NCI-H146 (cell line): Measurements from ENCODE around the gene PTMA.
A peak's percentile ranks its signal among the peaks of the same experiment; 100 is the strongest.

Experiments
- DNase-seq: peaks from one replicate; lab custom pipeline; 2025; lab: John Stamatoyannopoulos, UW

Gene PTMA

DNA sequence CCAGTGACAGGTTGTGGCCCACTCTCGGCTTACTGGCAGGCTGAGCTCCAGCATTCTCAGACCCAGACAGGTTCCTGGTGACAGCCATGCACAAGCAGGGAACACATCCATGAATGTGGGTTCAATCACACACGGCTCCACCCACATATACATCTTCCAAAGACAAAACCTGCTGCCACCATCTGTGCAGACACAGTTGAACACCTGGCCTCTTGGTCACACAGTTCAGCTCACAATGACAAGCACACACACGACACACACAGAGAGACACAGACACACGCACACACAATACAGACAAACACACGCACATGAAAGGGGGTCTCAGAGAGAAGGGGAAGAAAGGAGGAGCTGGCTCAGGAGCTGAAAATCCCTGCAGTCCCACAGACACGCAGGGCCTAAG is 32.1 kb upstream of the PTMA start:
- no peak for DNase-seq

DNA sequence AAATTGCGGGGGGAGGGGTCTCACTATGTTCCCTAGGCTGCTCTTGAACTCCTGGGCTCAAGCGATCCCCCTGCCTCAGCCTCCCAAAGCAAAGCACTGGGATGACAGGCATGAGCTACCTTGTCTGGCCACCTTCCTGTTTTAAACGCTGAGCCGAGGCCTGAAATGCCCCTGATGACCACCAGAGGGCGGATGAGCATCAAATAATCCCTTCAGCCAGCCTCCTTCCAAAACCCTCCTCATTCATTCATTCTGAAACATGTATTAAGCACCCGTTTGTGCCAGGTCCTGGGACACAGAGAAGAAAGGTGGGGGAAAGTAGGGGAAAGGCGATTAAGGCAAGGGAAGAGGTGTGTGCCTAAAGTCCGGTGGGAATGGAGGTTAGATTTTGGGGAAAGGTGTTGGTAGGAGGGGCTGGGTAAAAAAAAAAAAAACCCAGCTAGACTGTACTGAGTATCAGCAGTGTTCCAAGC is 30.7 kb upstream of the PTMA start:
- peak; percentile 67 for DNase-seq

DNA sequence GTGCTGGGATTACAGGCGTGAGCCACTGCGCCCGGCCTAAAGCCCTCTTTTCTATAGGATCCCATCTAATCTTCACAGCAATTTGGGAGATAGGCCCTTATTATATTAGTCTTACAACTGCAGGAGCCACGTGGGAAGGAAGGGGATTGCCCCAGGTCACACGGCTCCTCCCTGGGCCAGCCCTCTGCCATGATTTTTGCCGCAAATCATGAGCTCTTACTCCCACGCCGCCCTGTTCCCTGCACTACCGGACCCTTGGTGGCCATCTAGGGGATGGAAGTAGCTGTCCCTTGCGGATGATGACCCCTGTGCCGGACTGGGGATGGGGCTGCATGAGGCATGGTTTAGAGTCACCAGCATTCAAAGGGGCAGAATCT is 28.4 kb upstream of the PTMA start:
- peak; percentile 92 for DNase-seq

DNA sequence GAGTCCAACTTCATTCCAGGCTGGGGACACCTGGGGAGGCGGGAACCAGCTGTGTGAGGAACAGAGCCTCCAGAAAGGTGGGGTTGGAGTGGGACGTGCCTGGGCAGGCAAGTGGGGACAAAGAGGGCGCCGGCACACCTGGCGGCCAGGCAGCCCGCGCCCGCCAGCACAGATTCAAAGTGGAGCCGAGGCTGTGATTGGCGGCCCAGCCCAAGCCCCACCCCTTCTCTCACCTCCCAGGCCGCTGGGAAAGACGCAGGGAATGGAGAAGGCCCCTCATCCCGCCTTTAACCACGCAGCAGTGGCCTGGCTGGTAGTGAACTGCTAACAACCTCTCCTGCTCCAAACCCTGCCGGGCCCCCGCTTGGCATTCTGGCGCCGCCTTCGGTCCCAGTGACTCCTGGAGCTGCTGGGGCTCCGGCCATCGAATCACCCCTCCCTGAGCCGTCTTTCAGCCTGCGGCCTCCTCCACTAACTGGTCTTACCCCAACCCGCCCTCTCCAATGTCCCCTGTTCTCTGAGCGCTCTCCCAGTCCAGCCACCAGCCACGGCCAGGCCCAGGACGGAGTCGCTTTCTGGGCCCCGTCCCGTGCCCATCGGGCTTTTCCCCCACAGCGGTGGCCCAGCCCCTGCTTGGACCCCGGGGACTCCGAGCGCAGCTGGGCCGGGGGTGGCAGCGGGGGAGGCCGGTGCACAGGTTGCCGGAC is 27.9 kb upstream of the PTMA start:
- peak; percentile 95 for DNase-seq

DNA sequence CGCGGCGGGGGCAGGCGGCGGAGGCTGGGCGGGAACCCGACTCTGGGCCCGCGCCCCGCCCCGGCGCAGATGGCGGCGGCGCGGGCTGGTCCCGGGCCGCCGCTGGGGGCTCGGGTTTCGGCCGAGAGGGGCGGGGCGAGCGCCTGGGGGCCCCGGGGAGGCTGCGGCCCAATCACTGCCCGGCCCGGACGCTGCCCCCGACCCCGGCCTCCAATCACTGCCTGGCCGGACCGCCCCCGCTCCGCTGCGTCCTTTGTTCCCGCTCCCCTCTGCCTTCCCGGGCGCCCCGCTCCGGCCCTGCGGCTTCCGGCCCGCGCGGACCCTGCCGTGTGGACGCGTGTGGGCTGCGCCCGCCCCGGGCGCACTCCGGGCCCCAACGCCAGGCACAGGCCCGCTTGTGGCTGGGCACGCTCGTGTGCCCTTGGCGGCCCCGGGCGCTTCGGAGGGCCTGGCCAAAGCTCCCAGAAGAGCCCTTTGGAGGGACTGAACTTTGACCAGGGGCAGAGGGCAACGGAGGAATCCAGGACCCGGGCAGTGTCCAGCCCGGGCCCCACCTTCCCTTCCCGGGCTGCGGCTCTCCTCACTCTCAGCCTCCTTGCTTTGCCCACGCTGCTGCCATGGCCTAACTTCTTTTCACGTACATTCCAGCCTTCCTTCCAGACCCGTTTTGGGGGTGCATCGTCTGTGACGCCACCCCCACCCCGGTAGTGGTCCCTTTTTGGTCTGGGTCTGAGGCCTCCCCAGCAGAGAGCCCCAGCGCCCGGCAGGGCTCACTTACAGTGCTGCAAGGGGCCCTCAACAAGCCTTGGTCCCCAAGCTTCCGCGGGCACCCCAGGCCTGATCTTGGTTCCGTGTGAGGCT is 27.1 kb upstream of the PTMA start:
- peak; percentile 91 for DNase-seq

DNA sequence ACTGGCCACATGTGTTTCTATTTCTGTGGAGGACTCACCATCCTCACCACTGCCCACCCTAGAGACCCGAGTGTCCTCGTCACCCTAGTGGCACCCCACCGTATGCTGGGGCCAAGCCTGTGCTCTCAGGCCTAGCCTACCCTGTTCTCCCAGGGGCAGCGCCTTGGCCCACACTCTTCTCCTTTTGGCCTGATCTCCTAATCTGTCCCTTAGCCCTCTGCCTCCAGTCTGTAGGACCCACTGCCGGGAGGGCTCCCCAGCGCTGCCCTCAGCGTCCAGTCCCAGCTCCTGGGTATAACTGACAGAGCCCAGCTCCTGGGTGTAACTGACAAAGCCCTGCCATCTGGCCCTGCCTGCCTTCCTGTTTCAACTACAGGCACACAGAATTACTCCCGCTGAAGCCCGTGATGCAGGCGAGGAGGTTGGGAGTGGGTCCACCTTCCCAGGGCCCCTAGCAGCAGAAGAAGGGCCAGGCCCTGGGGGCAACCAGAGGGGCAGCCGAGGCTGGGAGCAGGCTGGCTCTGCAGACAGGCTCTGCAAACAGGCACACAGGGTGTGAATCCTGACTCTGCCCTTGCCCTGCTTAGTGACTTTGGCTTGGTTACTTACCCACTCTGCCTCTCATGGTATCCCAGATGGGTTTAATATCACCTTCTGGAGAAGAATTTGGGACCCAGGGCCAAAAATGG is 25.6 kb upstream of the PTMA start:
- no peak for DNase-seq

DNA sequence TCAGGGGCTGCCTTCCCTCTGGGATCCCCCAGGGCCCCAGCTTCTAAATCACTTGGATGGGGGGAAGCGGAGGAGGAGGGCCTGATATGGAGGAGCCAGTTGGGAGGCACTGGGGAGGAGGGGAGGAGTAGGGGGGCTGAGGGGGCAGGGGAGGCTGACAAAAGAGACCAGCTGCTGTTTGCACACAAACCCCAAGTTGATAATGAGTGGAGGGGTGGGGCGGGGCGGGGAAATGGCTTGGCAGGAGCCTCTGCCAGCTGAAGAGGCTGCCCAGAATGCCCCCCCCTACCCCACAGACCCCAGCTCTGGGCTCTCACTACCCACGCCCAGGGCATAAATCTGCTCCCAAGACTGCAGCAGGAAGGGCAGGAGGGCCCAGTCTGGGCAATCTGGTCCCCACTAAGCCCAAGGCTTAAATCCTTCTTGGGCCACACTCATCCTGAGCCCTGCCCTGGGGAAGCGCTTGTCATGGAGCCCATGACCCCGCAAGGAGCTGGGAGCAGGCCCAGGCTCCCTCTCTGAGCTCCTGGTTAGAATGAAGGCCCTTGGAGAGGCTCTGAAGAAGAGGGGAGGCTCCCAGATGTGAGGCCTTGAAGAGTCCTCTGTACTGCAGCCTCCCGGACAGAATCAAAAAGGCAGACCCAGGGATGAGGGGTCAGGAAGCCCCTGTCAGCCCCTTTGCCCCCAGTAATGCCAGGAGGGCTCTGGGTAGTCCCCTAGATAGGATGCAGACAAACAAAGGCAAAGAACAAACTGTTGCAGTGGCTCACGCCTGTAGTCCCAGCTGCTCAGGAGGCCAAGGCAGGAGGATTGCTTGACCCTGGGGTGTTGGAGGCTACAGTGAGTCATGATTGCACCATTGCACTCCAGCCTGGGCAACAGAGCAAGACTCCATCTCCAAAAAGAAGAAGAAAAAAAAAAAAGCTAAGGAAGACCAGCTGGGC is 24.8 kb upstream of the PTMA start:
- DNase-seq, result no peak

DNA sequence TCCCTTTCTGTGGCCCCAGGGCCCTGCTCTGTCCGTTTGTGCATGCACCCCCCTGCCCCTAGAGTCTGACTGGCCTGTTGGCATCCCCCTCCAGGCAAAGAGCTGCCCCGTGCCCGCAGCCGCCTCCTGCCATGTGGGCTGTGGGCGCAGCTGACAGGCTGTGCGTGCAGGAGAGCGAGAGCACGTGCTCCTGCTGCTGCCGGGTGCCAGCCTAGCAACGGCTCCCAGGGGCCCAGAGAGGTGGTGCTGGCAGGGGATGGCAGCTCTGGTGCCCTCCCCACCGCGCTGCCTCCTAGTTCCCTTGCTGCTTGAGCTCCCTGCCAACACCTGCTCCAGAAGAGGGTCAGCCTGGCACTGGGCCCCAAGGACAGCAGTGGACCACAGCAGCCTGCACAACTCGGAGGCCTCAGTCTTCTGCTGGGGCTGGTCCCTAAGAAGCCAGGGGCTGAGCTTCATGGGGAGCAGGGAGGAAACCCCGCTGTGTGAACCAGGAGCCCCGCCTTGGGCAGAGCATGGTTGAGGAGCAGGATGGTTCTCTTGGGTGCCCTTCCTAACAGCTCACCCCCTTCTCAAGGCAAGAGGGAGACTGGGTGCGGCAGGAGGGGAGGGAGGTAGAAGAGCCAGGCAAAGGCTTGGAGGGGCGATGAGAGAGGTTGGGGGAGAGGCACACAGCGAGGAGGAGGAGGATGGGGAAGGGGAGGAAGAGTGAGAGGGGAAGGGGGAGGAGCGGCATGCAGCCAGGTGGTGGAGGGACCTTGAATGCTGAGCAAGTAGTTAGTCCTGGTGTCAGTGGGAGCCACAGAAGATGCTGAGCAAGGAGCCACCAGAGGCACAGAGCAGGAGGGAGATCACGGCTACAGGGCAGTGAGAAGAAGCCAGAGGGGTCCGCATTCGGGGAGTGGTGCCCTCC is 23.8 kb upstream of the PTMA start:
- no peak for DNase-seq

DNA sequence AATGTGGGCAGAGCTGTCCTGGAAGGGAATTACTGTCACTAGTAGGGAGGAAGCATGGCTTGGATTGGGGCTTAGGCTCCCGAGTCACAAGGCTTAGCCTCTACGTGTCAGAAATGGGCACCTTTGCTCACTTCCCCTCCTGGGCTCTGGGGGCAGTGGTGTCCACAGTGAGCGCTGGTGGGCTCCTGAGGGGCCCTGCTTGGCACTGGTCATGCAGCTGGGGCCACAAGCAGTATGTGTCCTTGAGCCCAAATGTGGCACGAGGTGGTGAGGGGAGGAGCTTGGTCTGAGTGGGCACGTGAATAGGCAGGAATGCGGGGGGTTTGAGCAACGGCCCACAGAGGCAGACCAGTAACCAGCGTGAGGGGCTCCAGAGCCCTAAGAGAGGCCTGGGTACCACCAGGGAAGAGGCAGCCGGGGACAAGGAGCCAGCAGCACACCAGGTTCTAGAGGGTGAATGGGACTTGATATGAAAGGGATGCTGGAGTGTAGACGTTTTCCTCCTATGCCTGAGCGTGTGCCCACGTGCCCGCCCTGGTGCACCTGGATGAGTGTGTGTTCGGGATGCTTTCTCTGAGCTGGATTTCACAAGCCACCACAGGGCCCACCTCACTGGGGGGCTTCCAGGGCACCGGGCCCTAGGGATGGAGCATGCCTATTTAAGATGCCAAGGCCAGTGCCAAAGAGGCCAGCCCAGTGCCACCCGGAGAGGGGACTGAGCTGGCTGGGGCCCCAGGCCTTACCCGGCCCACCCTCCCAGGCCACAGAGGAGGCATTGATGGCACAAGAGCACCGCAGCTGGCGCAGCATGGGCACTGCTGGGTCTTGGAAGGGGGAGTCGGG is 22.8 kb upstream of the PTMA start:
- DNase-seq, result no peak

DNA sequence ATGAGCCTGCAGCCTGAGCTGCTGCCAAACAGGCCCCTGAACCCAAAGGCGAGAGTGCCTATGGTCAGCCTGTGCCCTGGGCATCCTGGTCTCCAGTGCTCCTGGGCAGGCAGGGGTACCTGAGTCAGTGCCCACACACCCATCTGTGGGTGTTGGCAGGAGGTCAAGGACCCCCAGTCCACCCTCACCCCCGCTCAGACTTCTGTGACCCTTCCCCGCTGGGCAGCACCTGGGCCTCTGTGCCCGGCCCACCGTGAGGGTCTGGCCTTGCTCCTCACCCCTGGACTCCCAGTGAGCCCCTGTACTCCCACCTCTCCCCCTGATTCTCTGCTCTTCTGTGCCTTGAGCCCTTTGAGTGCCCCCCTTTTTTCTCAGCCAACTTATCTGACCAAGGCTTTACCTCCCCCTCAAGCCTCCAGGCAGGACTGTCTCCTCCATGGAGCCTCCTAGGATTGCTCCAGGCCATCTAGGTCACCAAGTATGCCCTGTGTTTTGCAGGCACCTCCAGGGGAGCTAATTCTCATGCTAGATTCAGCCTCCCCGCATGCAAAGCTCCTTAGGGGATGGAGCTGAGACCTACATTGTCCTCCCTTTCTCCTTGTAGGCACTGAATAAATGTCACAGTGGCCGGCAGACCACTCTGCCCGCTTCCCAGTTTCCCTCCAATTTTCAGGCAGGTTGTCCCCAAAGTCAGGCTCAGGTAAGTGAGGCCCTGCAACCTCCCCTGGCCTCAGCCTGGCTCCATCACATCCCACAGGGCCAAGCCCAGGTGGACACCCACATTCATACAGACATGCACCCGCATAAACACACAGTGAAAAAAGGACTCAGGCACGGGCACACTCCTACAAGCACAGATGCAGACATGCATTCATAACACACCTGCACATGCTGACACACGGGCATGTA is 21.9 kb upstream of the PTMA start:
- DNase-seq, result no peak

DNA sequence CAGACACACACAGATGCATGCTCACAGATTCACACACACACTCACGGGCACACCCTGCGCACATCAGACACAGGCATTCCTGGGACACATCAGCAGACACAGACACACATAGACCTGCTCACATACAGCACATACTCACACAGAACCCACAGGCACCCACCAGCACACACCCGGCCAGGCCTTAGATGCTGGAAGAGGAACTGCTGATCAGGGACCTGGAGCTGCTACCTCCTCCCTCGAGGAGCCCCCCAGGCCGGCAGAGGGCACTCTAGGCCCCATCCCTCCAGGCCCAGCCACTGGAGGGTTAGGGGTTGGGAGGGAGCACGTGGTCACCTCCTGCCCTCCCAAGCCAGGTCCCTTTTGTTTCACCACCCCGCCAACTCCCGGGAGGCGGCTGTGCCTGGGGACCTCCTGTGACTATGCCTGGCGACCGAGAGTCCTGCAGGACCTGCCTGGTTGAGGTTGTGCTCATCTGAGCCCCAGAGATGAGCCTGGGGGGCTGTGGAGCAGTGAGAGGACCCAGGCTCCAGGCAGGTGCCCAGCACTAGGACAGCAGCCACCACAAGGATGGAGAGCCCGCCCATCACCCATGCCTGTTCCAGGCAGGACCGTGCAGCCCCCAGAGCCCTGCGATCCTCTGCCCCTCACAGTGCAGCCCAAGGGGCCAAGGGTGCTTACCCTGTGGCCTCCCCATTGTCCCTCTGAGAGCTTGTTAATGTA is 21.0 kb upstream of the PTMA start:
- DNase-seq, result peak; percentile 90

DNA sequence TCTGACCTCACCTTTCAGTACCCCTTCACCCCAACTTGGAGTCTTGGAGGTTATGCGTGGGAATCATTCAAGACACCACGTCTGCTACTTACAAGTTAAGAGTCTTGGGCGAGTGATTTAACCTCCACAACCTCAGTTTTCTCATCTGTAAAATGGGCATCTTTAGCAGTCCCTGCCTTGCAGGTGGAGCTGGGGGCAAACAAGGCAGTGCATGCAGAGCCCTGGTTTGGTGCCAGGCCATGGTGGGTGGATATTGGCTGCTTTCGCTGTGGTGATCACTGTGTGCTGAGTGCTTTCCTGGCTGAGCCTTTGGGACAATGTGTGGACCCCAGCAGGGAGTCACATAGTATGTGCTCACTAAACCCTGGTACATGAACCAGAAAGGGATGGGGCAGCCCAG is 20.4 kb upstream of the PTMA start:
- no peak for DNase-seq

DNA sequence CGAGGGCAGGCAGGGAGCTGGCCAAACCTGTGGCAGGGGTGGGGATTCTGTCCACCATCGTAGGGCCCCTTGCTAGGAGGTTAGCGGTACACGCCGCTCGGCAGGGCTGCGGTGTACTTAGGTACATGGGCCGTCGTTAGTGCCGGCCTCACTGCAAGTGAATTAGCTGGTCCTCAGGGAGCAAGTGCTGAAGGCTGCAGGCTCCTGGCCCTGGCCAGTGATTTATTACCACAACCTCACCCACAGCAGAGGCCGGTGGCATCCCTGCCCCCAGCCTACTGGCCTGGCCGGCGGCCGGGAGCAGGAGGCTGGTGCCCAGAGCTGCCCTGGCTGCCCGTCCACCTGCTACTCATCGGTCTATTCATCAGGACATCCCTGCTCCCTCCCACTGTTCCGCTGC is 19.6 kb upstream of the PTMA start:
- no peak for DNase-seq

DNA sequence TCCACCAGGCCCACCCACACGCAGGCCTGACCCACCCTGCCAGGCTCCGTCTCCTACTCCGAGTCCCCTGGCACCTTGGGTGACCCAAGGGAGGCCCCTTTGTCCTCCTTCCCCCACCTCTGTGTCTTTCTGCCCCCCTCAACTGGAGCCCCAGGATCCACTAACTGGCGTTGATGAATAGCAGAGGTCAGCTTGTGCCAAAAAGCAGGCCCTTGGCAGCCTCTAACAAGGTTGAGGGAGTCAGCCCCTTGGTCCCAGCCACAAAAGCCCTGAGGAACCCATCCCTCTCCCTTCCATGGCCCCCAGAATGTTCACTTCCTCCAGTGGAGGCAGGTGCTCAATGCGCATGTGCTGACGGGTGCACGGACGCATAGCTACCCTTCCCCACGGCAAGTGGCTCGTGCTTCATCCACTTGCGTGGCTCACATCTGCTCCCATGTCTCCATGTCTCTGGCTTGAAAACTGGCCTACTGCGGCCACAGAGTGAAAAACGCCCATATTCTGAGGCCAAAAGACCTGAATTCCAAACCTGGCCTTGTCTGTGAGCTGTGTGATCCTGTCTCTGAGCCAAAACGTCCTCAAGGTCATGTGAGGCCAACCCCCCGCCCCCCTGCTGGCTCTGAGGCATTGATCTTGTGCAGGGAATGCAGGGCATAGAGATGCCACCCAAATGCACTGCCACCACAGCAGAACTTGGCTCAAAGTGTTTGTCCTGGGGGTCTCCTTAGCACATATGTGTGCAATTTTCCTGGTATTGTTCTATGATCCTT is 19.0 kb upstream of the PTMA start:
- no peak for DNase-seq

DNA sequence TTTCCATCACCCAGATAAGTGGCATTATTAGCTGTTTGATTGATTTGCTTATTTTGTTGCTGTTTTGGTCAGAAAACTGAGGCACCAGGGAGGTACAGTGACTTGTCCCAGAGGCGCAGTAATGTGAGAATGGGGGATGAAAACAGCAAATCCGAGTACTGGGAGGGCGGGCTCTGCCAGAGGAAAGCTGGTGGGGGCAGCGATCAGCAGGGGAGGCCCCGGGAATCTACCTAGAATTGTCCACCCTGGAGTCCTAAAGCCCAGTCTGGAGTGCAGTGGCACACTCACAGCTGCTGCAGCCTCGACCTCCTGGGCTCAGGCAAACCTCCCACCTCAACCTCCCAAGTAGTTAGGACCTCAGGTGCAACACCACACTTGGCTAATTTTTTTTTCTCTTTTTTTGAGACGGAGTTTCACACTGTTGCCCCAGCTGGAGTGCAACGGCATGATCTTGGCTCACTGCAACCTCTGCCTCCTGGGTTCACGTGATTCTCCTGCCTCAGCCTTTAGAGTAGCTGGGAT is 17.0 kb upstream of the PTMA start:
- DNase-seq, result no peak

DNA sequence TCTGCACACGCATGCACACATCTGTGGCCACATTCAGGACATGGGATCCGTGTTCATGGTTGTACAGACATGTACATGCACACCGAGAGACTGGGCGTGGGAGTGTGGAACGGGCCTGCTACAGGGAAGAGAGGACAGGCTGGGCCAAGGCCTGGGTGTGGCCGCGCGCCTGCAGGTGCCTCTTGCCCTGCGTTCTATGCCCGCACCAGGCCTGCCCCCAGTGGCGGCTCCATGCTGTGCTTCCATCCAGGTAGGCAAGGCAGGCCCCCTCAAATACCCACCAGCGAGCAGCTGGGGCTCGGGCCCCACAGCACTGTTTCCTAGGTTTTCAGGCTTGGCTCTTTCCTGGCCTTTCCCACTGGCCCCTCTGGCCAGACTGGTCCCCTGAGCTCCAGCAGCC is 15.5 kb upstream of the PTMA start:
- DNase-seq, result no peak

DNA sequence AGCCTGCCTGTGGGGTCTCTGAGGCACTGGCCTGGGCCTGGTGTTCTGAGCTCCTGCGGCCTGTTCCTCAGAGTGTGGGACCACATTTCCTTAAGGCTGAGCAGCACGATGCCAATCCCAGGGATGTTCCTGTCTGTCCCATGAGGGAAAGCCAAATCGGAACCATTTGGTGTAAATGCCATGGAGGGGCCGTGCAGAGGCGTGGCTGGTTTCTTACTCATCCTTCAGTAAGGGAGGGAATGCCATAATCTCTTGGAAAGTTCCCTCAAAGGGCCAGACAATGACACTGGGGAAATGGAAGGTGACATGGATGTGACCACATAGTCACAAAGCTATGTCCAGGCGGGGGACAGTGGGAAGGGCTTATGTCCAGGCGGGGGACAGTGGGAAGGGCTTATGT is 14.4 kb upstream of the PTMA start:
- DNase-seq, result no peak
